PC-9 (cell line): Measurements from ENCODE around the gene TBX15.

Experiments
- CTCF ChIP-seq: fragments of 200-600 bp; sonication (generic); conservative IDR thresholded peaks from 2 replicates; pipeline ENCODE4 v1.6.1; 2017; ENCODE audit warnings: mixed run types, antibody characterized with exemption, mild to moderate bottlenecking, moderate library complexity
- EZH2 ChIP-seq: fragments of 200-600 bp; sonication (generic); IDR thresholded peaks from 2 replicates; pipeline ENCODE4 v1.8.0; 2017; ENCODE audit warnings: antibody characterized with exemption, low read depth

DNA sequence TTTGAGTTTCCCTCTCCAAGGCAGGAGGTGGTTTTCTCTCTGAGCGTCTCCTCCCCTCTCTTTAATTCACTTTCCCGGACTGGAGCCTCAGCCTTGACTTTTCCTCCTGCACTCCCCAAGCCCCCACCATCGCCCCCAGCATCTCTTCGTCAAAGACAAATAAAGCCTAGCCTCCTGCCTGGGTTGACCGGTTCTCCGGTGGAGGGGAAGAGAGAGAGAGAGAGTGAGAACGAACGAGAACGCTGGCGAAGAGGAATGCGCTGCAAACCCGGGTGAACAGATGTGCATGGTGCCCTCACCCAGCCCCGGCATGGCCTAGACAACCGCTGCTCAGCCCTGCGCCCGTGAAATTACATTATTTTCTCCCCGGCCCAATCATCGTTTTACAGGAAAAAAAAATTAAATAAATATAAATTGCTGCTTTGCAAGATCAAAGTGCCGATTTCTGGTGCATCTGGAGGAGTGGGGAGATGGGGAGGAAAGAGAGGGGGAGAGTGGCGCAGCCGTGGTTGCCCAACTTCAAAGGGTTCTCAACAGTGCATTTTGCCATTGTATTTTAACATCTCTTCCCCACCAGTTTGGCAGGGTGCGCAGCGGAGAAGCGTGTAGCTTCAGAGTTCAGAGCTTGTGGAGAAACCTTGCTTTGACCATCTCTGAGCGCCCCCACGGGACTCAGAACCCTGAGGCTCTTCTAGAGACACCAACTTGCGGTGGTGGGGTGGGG is 11.4 kb upstream of the TBX15 start:
- TF ChIP-seq CTCF: no peak
- TF ChIP-seq EZH2: no peak
